Stomach (tissue), 9 donors: ENCODE data around the gene RPS16. TPM values are rescaled to one million over a fixed set of nuclear protein-coding genes. Genes with fewer than 3 reads are reported as not detected.

Experiments
- DNase-seq, 2 donors: peaks; one replicate each; pipeline versions ENCODE4 v3.0.0 to v3.0.0-alpha.2; 2013 to 2019
- H3K27ac ChIP-seq, 5 donors: fragments of 200-600 bp in 4 of 5; sonication (generic) in 4 of 5; one replicate each; pipeline ENCODE4 v1.5.1; 2013 to 2019; ENCODE audit warnings: mild to moderate bottlenecking in 1 of 5, moderate library complexity in 1 of 5
- H3K27me3 ChIP-seq, 3 donors: fragments of 200-600 bp; sonication (generic); one replicate each; pipeline ENCODE4 v1.5.1; 2017 to 2019; ENCODE audit warnings: mixed run types in 1 of 3
- H3K36me3 ChIP-seq, 4 donors: fragments of 200-600 bp; sonication (generic); 1 replicate in 3 of 4; 2 replicates in 1 of 4; pipeline ENCODE4 v1.5.1; 2016 to 2019
- H3K4me1 ChIP-seq, 4 donors: fragments of 200-600 bp; sonication (generic); one replicate each; pipeline ENCODE4 v1.5.1; 2016 to 2019
- H3K4me3 ChIP-seq, 4 donors: fragments of 200-600 bp; sonication (generic) in 3 of 4; one replicate each; pipeline ENCODE4 v1.5.1; 2016 to 2019; ENCODE audit warnings: mild to moderate bottlenecking in 1 of 4
- H3K9me3 ChIP-seq, 4 donors: fragments of 200-600 bp; sonication (generic); one replicate each; pipeline ENCODE4 v1.5.1; 2016 to 2019
- CTCF ChIP-seq, 7 experiments: fragments of 450-650 bp in 4 of 7; fragments of 200-600 bp in 3 of 7; sonication (generic) in 3 of 7; IDR thresholded peaks; one replicate each; pipeline ENCODE4 v1.5.1; 2016 to 2019; ENCODE audit warnings: antibody characterized with exemption in 7 of 7, control low read depth in 2 of 7, mild to moderate bottlenecking in 1 of 7
- EP300 ChIP-seq: sonication (generic); formaldehyde crosslinking; IDR thresholded peaks from one replicate; pipeline ENCODE4 v1.6.1; 2017; ENCODE audit warnings: antibody characterized with exemption
- POLR2A ChIP-seq, 4 donors: fragments of 450-650 bp; IDR thresholded peaks; one replicate each; pipeline ENCODE4 v1.6.1; 2016; ENCODE audit warnings: antibody characterized with exemption in 4 of 4, control low read depth in 2 of 4, mild to moderate bottlenecking in 1 of 4, moderate library complexity in 1 of 4
- POLR2AphosphoS5 ChIP-seq, 3 donors: sonication (generic); formaldehyde crosslinking; IDR thresholded peaks; one replicate each; pipeline ENCODE4 v1.6.1; 2016; ENCODE audit warnings: antibody characterized with exemption in 3 of 3
- WGBS, 5 donors: extraction: QIAGEN DNeasy Blood & Tissue Kit in 3 of 5; methylation state at CpG; one replicate each; pipeline versions ENCODE4 v1.1.5 to v1.1.7; 2013 to 2018; 5-methylcytosine and 5-hydroxymethylcytosine counted together
- intact Hi-C: fragments of 100-400 bp; cut with DNase I; formaldehyde crosslinking; loops from one replicate; pipeline ENCODE4 v1.15.1; 2023; ENCODE audit warnings: low total_unique reads
- polyA plus RNA-seq, 3 donors: library from polyadenylated mRNA; stranded (reverse); fragments of 200-250 nt; gene quantifications; one replicate each; pipeline ENCODE4 v1.2.3, GENCODE V29; 2013
- total RNA-seq, 5 donors: library from RNA; depleted of rRNA; stranded (reverse); fragments of >200 nt; gene quantifications; one replicate each; pipeline versions ENCODE4 v1.1.0 to v1.2.3, GENCODE V29; 2014 to 2016
- donor health status: healthy with polysubstance abuse.
- donor health status: Bipolar disorder and iron deficiency.
- donor health status: healthy.

The RPS16 gene
- total and polyA plus RNA-seq, 8 donors, result 69.0 to 4,294 (median 2,267) TPM

- Histone ChIP-seq H3K9me3 (no peaks in the 10 kb centered on the region), H3K36me3 (peaks cover 5 to 26% (median 24%) of the 10 kb centered on the region in 4 donors), H3K4me1 (peaks cover 44 to 69% (median 60%) of the 10 kb centered on the region in 4 donors), H3K4me3 (no peak overlapping the region), H3K27me3 (no peaks in the 10 kb centered on the region), H3K27ac (peak overlapping the region; percentile 9 to 100 (median 98))
- 94 to 98% (median 96%) methylated on average over 4 of the region's 4 CpGs for WGBS, 5 donors
- intact Hi-C loops, result no loop called here
- no peak for DNase-seq
- no peak for TF ChIP-seq CTCF (IDR thresholded peaks at IDR 0.05)
- TF ChIP-seq POLR2A (IDR thresholded peaks at IDR 0.05), result no peak
- no peak for TF ChIP-seq POLR2AphosphoS5 (IDR thresholded peaks at IDR 0.05)
- TF ChIP-seq EP300, result no peak
Measured at GRCh38 chr19:39399668-39400050, 36.1 kb downstream of the RPS16 start.

- Histone ChIP-seq H3K4me3 (peak overlapping the region in 1 of 4 donors; percentile 24), H3K36me3 (peaks cover 14 to 39% (median 36%) of the 10 kb centered on the region in 4 donors), H3K9me3 (no peaks in the 10 kb centered on the region), H3K4me1 (peaks cover 36 to 72% (median 50%) of the 10 kb centered on the region in 4 donors), H3K27ac (peak overlapping the region; percentile 84 to 100 (median 98)), H3K27me3 (no peaks in the 10 kb centered on the region)
- intact Hi-C loops, result no loop called here
- DNase-seq, result peak; percentile 73 to 83
- TF ChIP-seq POLR2AphosphoS5 (IDR thresholded peaks at IDR 0.05) (peak in 2 of 3 donors; percentile 66 to 69), POLR2A (IDR thresholded peaks at IDR 0.05) (no peak)
- WGBS, 5 donors, result 49 to 71% (median 66%) methylated on average over 6 to 11 of the region's 11 CpGs
Measured at GRCh38 chr19:39398297-39398864, 37.4 kb downstream of the RPS16 start.

- Histone ChIP-seq H3K9me3 (no peaks in the 10 kb centered on the region), H3K4me3 (peak overlapping the region in 1 of 4 donors; percentile 24), H3K27me3 (no peaks in the 10 kb centered on the region), H3K27ac (peak overlapping the region; percentile 84 to 100 (median 98)), H3K4me1 (peaks cover 37 to 72% (median 48%) of the 10 kb centered on the region in 4 donors), H3K36me3 (peaks cover 17 to 43% (median 39%) of the 10 kb centered on the region in 4 donors)
- peak; percentile 96 for DNase-seq
- TF ChIP-seq EP300, result no peak
- TF ChIP-seq POLR2A (IDR thresholded peaks at IDR 0.05), result no peak
- TF ChIP-seq POLR2AphosphoS5 (IDR thresholded peaks at IDR 0.05), result peak; percentile 63 to 94 (median 78)
- peak in 6 of 7 experiments; percentile 25 to 99 (median 98) for TF ChIP-seq CTCF (IDR thresholded peaks at IDR 0.05)
- intact Hi-C loops, result no loop called here
- 17 to 26% (median 19%) methylated on average over 14 to 17 of the region's 17 CpGs for WGBS, 5 donors
Measured at GRCh38 chr19:39397360-39398296, 38.1 kb downstream of the RPS16 start.

GRCh38 chr19:39390751-39391437 lies 44.9 kb downstream of the RPS16 start, which contains the start of the genes MED29 and PAF1:
MED29 (plus strand) TSS chr19:39391378; CDS start chr19:39391423, 45 bp downstream.
PAF1 (minus strand) TSS chr19:39391106; CDS start chr19:39390864, 242 bp downstream.
- intact Hi-C loops, result no loop called here
- Histone ChIP-seq H3K27ac (peak within 1 kb of the TSS; percentile 98 to 100 (median 99)), H3K36me3 (peaks cover 49 to 68% (median 66%) of the 10 kb centered on the region in 4 donors), H3K27me3 (no peaks in the 10 kb centered on the region), H3K4me3 (peak within 1 kb of the TSS; percentile 88 to 97 (median 94)), H3K9me3 (no peaks in the 10 kb centered on the region), H3K4me1 (peaks cover 16 to 52% (median 36%) of the 10 kb centered on the region in 4 donors)
- WGBS, 5 donors, result 0 to 1% (median 0%) methylated on average over 53 to 60 of the region's 60 CpGs
- peak; percentile 97 to 100 for DNase-seq
- TF ChIP-seq POLR2A (IDR thresholded peaks at IDR 0.05) (peak in 2 of 4 donors; percentile 42 to 82), EP300 (no peak), POLR2AphosphoS5 (IDR thresholded peaks at IDR 0.05) (peak; percentile 73 to 99 (median 97))
